Pancreas (tissue), 10 donors: ENCODE results near the gene ZNF723. TPM values are rescaled to one million over a fixed set of nuclear protein-coding genes. Genes with fewer than 3 reads are reported as not detected.
"Not testable (repeated sequence)": the region's sequence is repeated elsewhere in the genome, so short reads cannot be mapped to it uniquely, and the experiment has no call there.

Source experiments
- ATAC-seq, 4 donors: fragments of 200-7000 bp; cut with Tn5 transposase; one replicate each; pipeline versions ENCODE4 v1.8.0 to v1.9.1; 2020; ENCODE audit warnings: mild to moderate bottlenecking in 4 of 4, moderate library complexity in 4 of 4
- DNase-seq, 6 donors: peaks; one replicate each; pipeline ENCODE4 v3.0.0-alpha.2; 2020
- FAIRE-seq: peaks from 2 replicates; lab custom pipeline; 2012; peaks lifted over from hg19 to GRCh38; lab: Jason Lieb, UNC
- H3K27ac ChIP-seq, 4 donors: fragments of 200-600 bp; sonication (generic); 1 replicate in 3 of 4; 2 replicates in 1 of 4; pipeline versions ENCODE4 v1.5.0 to v1.8.0; 2020
- H3K27me3 ChIP-seq, 4 donors: fragments of 200-600 bp; one replicate each; pipeline ENCODE4 v1.8.0; 2021
- H3K36me3 ChIP-seq, 3 donors: fragments of 200-600 bp; sonication (generic) in 1 of 3; one replicate each; pipeline versions ENCODE4 v1.5.0 to v1.8.0; 2020 to 2021
- H3K4me1 ChIP-seq, 3 donors: fragments of 200-600 bp; one replicate each; pipeline ENCODE4 v1.8.0; 2021
- H3K4me3 ChIP-seq, 4 donors: fragments of 200-600 bp; sonication (generic) in 2 of 4; one replicate each; pipeline versions ENCODE4 v1.5.0 to v1.8.0; 2020 to 2021
- H3K9me3 ChIP-seq, 4 donors: fragments of 200-600 bp; one replicate each; pipeline ENCODE4 v1.8.0; 2021
- CTCF ChIP-seq, 4 donors: fragments of 200-600 bp; sonication (generic) in 3 of 4; IDR thresholded peaks; one replicate each; pipeline versions ENCODE4 v1.5.0 to v1.8.0; 2021; ENCODE audit warnings: antibody characterized with exemption in 4 of 4
- WGBS, 2 donors: extraction: QIAGEN DNeasy Blood & Tissue Kit; methylation state at CpG; one replicate each; pipeline ENCODE4 v1.1.7; 2013; 5-methylcytosine and 5-hydroxymethylcytosine counted together
- intact Hi-C, 3 donors: fragments of 100-400 bp; cut with DNase I; formaldehyde crosslinking; loops; one replicate each; pipeline versions ENCODE4 v1.11.1 to v1.14.2; 2022
- polyA plus RNA-seq, 2 donors: library from polyadenylated mRNA; stranded (reverse); fragments of 200-250 nt; gene quantifications; one replicate each; pipeline ENCODE4 v1.2.3, GENCODE V29; 2013
- total RNA-seq, 6 donors: library from RNA; stranded (reverse); fragmentation: NEBNext Ultra II Directional in 4 of 6; extraction: Animal tissue kit (Norgen Biotek cat#: 25700) in 4 of 6; gene quantifications; one replicate each; pipeline versions ENCODE4 v1.2.1 to v1.2.4, GENCODE V29; 2021 to 2023
- donor health status: healthy with polysubstance abuse.
- donor health status: DM: no; HTN: no; CAD: no; lungs with moderate emphysema.
- donor health status: DM: no; HTN: no; CAD: no.
- donor health status: control.
- donor health status: control.
- donor health status: Bipolar disorder and iron deficiency.
- donor health status: DM: yes; HTN: yes; CAD: no.
- donor health status: DM: no; HTN: no; CAD: no.
- donor health status: DM: no; HTN: no; CAD: no.
- donor health status: DM: yes; HTN: yes; CAD: no.

Gene ZNF723
- not detected for total RNA-seq
- not detected for polyA plus RNA-seq

GRCh38 chr19:22832031-22832762, at the start of gene ZNF723:
Gene ZNF723, plus strand, starts transcription at chr19:22832291. Its CDS starts 89 bp downstream, at chr19:22832380.
- no peaks in the 10 kb centered on the region for H3K9me3 ChIP-seq
- 8 to 9% methylated on average over 31 of the region's 31 CpGs for WGBS, 2 donors
- intact Hi-C loops: no loop called here
- H3K36me3 ChIP-seq: no peaks in the 10 kb centered on the region
- no peak within 1 kb of the TSS for H3K27ac ChIP-seq
- ATAC-seq: no peak
- no peaks in the 10 kb centered on the region for H3K4me1 ChIP-seq
- H3K4me3 ChIP-seq: no peak within 1 kb of the TSS
- no peaks in the 10 kb centered on the region for H3K27me3 ChIP-seq
- no peak for FAIRE-seq
- DNase-seq: peak in 1 of 6 donors; percentile 24
- no peak for TF ChIP-seq CTCF (IDR thresholded peaks at IDR 0.05)

- no peaks in the 10 kb centered on the region for H3K4me1 ChIP-seq
- H3K27ac ChIP-seq: no peak within 1 kb of the TSS
- TF ChIP-seq CTCF (IDR thresholded peaks at IDR 0.05): no peak
- H3K27me3 ChIP-seq: no peaks in the 10 kb centered on the region
- peak in 3 of 6 donors; percentile 15 to 37 (median 36) for DNase-seq
- intact Hi-C loops: no loop called here
- H3K9me3 ChIP-seq: no peaks in the 10 kb centered on the region
- peak in 3 of 4 donors; percentile 41 to 63 (median 61) for ATAC-seq
- no peaks in the 10 kb centered on the region for H3K36me3 ChIP-seq
- no peak for FAIRE-seq
- WGBS, 2 donors: 3 to 6% methylated on average over 34 to 36 of the region's 36 CpGs
- peak within 1 kb of the TSS in 1 of 4 donors; percentile 5 for H3K4me3 ChIP-seq
These were observed 48.3 kb upstream of the ZNF723 start, which contains the start of gene ZNF99 for GRCh38 chr19:22783651-22784410. Gene ZNF99, minus strand, starts transcription at chr19:22784151. Its CDS starts 135 bp downstream, at chr19:22784016.

- 73 to 85% methylated on average over 4 of the region's 4 CpGs for WGBS, 2 donors
- H3K9me3 ChIP-seq, H3K4me1 ChIP-seq, FAIRE-seq, H3K36me3 ChIP-seq, H3K27me3 ChIP-seq, H3K4me3 ChIP-seq, intact Hi-C loops, DNase-seq, H3K27ac ChIP-seq, ATAC-seq: not testable (repeated sequence)
These were observed 39.2 kb upstream of the ZNF723 start for GRCh38 chr19:22792863-22793262.

- ATAC-seq: no peak
- Histone ChIP-seq H3K4me1 (no peaks in the 10 kb centered on the region), H3K4me3 (no peak overlapping the region), H3K9me3 (no peaks in the 10 kb centered on the region), H3K27me3 (no peaks in the 10 kb centered on the region), H3K36me3 (no peaks in the 10 kb centered on the region), H3K27ac (no peak overlapping the region)
- 22 to 25% methylated on average over 5 of the region's 5 CpGs for WGBS, 2 donors
- intact Hi-C loops: no loop called here
- DNase-seq: no peak
- TF ChIP-seq CTCF (IDR thresholded peaks at IDR 0.05): no peak
- no peak for FAIRE-seq
These were observed 35.1 kb upstream of the ZNF723 start for GRCh38 chr19:22797040-22797439.

GRCh38 chr19:22806418-22806817, 25.7 kb upstream of the ZNF723 start:
- H3K4me3 ChIP-seq: no peak overlapping the region
- 13 to 15% methylated on average over 11 of the region's 11 CpGs for WGBS, 2 donors
- no peaks in the 10 kb centered on the region for H3K36me3 ChIP-seq
- DNase-seq (peak in 1 of 6 donors; percentile 44), FAIRE-seq (no peak), ATAC-seq (no peak)
- no peaks in the 10 kb centered on the region for H3K9me3 ChIP-seq
- H3K27me3 ChIP-seq: no peaks in the 10 kb centered on the region
- no peak for TF ChIP-seq CTCF (IDR thresholded peaks at IDR 0.05)
- intact Hi-C loops: no loop called here
- no peak overlapping the region for H3K27ac ChIP-seq
- no peaks in the 10 kb centered on the region for H3K4me1 ChIP-seq
